ENCODE results near the gene C1orf159.

The C1orf159 gene

DNA sequence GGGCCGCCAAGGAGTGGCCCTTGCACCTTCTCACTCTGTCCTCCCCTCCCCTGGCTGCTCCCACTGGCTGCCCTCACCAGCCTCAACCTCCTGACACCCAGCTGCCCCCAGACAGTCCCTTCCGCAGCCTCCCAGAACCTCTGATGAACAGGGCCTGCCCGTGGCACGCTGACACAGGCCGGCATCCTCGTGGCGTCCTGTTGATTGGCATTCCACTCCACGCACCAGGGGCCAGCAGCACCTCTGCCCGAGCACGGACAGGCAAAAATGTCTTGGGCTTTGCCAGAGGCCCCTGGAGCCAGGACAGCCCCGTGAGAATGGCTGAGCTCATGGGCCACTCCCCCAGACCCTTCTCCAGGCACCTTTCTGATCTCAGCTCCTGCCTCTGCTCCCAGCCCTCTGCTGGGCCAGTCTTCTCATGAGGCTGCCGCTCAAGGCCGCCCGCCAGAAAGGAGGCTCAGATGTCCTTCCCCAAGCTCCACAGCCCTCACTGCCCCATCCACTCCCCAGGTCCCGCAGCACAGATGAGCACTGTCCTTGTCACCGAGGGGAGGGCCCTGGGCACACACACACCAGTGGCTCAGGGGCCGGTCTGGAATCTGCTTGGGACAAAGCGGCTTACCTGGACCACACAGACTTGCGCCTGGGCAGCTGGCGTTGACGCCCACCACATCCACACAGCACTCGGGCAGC, 26.0 kb downstream of the C1orf159 start:
- H3K27ac ChIP-seq, result no peak overlapping the region
- intact Hi-C loops (cut with DNase I; ENCODE audit: low total_unique reads), result no loop called here
- H3K4me3 ChIP-seq, result no peak overlapping the region
- peak; percentile 13 to 62 for DNase-seq
- no peaks in the 10 kb centered on the region for H3K4me1 ChIP-seq
- TF ChIP-seq, protein P1, sequence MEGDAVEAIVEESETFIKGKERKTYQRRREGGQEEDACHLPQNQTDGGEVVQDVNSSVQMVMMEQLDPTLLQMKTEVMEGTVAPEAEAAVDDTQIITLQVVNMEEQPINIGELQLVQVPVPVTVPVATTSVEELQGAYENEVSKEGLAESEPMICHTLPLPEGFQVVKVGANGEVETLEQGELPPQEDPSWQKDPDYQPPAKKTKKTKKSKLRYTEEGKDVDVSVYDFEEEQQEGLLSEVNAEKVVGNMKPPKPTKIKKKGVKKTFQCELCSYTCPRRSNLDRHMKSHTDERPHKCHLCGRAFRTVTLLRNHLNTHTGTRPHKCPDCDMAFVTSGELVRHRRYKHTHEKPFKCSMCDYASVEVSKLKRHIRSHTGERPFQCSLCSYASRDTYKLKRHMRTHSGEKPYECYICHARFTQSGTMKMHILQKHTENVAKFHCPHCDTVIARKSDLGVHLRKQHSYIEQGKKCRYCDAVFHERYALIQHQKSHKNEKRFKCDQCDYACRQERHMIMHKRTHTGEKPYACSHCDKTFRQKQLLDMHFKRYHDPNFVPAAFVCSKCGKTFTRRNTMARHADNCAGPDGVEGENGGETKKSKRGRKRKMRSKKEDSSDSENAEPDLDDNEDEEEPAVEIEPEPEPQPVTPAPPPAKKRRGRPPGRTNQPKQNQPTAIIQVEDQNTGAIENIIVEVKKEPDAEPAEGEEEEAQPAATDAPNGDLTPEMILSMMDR (IDR thresholded peaks at IDR 0.05), result no peak
- H3K9me3 ChIP-seq, result no peaks in the 10 kb centered on the region
- no peaks in the 10 kb centered on the region for H3K27me3 ChIP-seq
- H3K36me3 ChIP-seq, result peaks cover 0 to 28% (median 0%) of the 10 kb centered on the region in 3 donors

DNA sequence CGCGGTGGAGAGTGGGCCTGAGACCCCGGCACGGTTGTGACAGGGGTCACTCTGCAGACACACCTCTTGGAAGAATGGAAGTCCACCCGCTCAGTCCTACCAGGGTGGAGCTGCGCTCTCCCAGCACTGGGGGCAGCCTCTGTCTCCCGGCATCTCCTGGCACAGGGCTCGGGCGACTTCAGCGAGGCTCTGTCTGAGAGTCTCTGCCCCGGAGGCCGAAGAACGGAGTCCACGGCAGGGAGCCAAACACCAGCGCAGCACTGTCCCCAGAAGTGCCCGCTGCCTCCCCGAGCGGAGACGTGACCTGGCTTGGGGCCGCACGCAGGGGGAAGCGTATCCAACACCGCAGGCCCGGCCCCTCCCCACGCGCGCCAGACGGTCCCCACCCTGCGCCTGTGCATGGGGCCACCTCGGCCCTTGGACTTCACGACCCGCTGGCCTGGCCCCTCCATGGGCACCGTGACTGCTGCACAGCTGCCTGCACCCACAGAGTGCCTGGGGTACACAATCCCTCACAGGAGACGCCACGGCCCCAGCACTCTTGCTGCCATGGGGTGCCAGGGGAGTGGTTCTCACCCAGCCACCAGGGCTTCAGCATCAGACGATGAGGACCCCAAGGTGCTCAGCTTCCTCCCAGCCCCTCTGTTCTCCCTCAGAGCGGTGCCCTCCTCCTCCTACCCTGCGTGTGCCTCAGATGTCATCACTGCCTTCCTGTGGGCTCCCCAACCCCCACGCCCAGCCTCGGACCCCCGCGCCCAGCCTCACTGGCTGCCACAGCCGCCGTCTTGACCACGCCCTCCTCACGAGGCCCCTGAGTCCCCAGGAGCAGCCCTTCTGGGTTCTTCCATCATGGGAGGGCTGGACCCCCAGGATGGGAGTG, 26.8 kb downstream of the C1orf159 start:
- H3K4me1 ChIP-seq, result no peaks in the 10 kb centered on the region
- peak; percentile 11 to 66 for DNase-seq
- H3K4me3 ChIP-seq, result no peak overlapping the region
- H3K9me3 ChIP-seq, result no peaks in the 10 kb centered on the region
- TF ChIP-seq, protein P1 (IDR thresholded peaks at IDR 0.05), result no peak
- peaks cover 0 to 37% (median 0%) of the 10 kb centered on the region in 3 donors for H3K36me3 ChIP-seq
- intact Hi-C loops (cut with DNase I; ENCODE audit: low total_unique reads), result no loop called here
- no peak overlapping the region for H3K27ac ChIP-seq
- H3K27me3 ChIP-seq, result no peaks in the 10 kb centered on the region

DNA sequence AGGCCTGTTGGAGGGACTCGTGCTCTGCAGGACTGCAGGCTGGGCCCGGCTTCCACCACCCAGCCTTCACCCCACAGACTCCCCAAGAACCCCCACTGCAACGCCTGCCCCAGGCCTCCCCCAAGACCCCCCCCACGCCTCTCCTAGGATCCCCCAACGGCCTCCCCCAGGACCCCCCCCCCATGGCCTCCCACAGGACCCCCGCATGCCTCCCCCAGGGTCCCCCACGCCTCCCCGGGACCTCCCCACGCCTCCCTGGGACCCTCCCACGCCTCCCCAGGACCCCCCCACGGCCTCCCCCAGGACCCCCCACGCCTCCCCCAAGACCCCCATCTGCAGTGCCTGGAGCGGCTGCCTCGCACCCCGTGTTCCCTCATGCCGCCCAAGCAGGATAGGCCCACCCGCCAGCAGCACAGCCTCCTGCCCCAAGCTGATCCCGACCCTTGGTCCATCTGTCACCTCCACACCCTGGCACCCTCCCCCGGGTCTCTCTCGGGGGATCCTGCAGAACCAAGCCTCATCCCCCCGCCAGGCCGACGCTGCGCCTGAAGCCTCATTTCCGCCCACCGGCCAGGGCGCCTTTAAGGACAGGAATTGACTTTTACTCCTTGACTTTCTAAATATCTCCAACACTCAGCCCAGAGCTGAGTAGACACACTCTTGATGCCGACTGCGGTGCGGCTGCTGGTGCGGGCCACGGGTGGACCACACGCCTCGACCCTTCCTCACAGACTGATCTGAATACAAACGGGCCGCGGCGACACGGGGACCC, 27.7 kb downstream of the C1orf159 start:
- no peaks in the 10 kb centered on the region for H3K4me1 ChIP-seq
- intact Hi-C loops (cut with DNase I; ENCODE audit: low total_unique reads), result no loop called here
- no peak overlapping the region for H3K27ac ChIP-seq
- DNase-seq, result peak; percentile 10 to 64
- peaks cover 0 to 45% (median 0%) of the 10 kb centered on the region in 3 donors for H3K36me3 ChIP-seq
- TF ChIP-seq, protein P1 (IDR thresholded peaks at IDR 0.05), result no peak
- H3K27me3 ChIP-seq, result no peaks in the 10 kb centered on the region
- H3K4me3 ChIP-seq, result no peak overlapping the region
- H3K9me3 ChIP-seq, result no peaks in the 10 kb centered on the region

DNA sequence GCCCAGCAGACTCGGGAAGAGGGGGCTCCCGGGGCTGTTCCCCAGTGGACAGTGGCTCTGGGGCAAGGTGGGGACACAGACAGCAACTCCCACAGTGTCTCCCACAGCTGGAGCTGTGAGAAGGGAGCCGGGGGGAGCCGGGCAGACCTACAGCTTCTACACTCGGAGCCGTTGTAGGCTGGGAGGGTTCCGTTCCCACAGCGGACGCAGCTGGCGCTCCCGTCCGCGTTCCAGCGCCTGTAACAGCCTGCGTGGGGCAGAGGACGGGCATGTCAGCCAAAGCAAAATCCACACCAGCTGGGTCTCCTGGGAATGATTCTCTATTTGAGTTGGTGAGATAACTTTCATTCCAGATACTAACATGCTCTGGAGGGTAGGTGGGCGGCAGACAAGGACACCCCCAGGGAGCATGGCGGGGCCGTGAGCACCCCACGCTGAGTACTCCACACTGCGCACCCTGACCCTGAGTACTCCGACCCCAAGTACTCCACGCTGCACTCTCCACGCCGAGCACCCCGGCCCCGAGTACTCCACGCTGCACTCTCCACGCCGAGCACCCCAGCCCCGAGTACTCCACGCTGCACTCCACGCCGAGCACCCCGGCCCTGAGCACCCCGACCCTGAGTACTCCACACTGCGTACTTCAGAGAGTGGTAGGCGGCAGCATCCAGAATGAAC, 28.4 kb downstream of the C1orf159 start:
- no peak overlapping the region for H3K27ac ChIP-seq
- TF ChIP-seq, protein P1 (IDR thresholded peaks at IDR 0.05), result no peak
- intact Hi-C loops (cut with DNase I; ENCODE audit: low total_unique reads), result no loop called here
- H3K4me1 ChIP-seq, result no peaks in the 10 kb centered on the region
- peaks cover 0 to 52% (median 0%) of the 10 kb centered on the region in 3 donors for H3K36me3 ChIP-seq
- peak; percentile 12 to 51 for DNase-seq
- no peak overlapping the region for H3K4me3 ChIP-seq
- H3K27me3 ChIP-seq, result no peaks in the 10 kb centered on the region
- H3K9me3 ChIP-seq, result no peaks in the 10 kb centered on the region

DNA sequence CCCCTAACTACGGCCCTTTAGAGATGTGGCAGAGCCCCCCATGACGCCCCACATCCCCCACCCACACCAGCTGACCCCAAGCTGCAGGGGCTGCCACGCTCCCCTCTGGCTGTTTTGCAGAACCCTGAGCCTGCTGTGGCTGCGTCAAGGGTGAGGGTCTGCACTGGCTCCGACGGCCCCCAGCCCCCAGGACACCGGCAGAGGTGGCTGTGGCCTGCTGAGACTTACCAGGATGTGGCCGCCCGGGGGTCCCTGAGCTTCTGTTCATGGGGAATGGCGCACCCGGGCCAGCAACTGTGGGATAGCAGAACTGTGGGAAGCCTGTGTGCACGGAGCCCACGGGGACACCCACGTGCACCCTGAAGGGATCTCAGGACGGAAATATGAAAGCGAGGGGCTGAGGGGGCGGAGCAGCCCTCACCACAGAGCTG, 29.0 kb downstream of the C1orf159 start:
- TF ChIP-seq, protein P1 (IDR thresholded peaks at IDR 0.05), result no peak
- Histone ChIP-seq H3K27me3 (no peaks in the 10 kb centered on the region), H3K4me1 (no peaks in the 10 kb centered on the region), H3K4me3 (no peak overlapping the region), H3K27ac (no peak overlapping the region), H3K9me3 (no peaks in the 10 kb centered on the region), H3K36me3 (peaks cover 0 to 58% (median 0%) of the 10 kb centered on the region in 3 donors)
- DNase-seq, result peak; percentile 4 to 59
- intact Hi-C loops (cut with DNase I; ENCODE audit: low total_unique reads), result no loop called here

All from tibial artery (tissue), 4 donors.